Measurements from ENCODE around the gene TOGARAM2. TPM values are rescaled to one million over a fixed set of nuclear protein-coding genes. Genes with fewer than 3 reads are reported as not detected.

TOGARAM2 gene
- total and polyA plus RNA-seq, 2 donors = 0.90 to 3.3 TPM

GRCh38 chr2:28994074-28994473, 13.0 kb downstream of the TOGARAM2 start:
- 97% methylated on average over 10 of the region's 10 CpGs for WGBS
- no peaks in the 10 kb centered on the region for H3K27me3 ChIP-seq (ENCODE audit: control insufficient read depth in 2 of 2, insufficient read depth in 1 of 2, low read length in 1 of 2)
- H3K9me3 ChIP-seq (ENCODE audit: control insufficient read depth in 2 of 2, insufficient read depth in 1 of 2, low read length in 1 of 2) = no peaks in the 10 kb centered on the region
- no peaks in the 10 kb centered on the region for H3K36me3 ChIP-seq (ENCODE audit: control insufficient read depth in 2 of 2, insufficient read depth in 2 of 2, low read length in 1 of 2)
- no peak overlapping the region for H3K27ac ChIP-seq (ENCODE audit: low read depth in 1 of 2, low read length in 1 of 2)
- DNase-seq (ENCODE audit: low read depth in 6 of 9, low spot score in 9 of 9) = no peak
- no peak overlapping the region for H3K4me3 ChIP-seq (ENCODE audit: low read length in 2 of 2)
- peaks cover 13 to 16% of the 10 kb centered on the region in 2 donors for H3K4me1 ChIP-seq (ENCODE audit: control insufficient read depth in 2 of 2, insufficient read depth in 2 of 2, low read length in 2 of 2)

GRCh38 chr2:28994679-28995078, 13.6 kb downstream of the TOGARAM2 start:
- 84% methylated on average over 7 of the region's 7 CpGs for WGBS
- Histone ChIP-seq H3K4me1 (ENCODE audit: control insufficient read depth in 2 of 2, insufficient read depth in 2 of 2, low read length in 2 of 2) (peaks cover 18 to 22% of the 10 kb centered on the region in 2 donors), H3K27ac (ENCODE audit: low read depth in 1 of 2, low read length in 1 of 2) (no peak overlapping the region), H3K9me3 (ENCODE audit: control insufficient read depth in 2 of 2, insufficient read depth in 1 of 2, low read length in 1 of 2) (no peaks in the 10 kb centered on the region), H3K27me3 (ENCODE audit: control insufficient read depth in 2 of 2, insufficient read depth in 1 of 2, low read length in 1 of 2) (no peaks in the 10 kb centered on the region), H3K36me3 (ENCODE audit: control insufficient read depth in 2 of 2, insufficient read depth in 2 of 2, low read length in 1 of 2) (no peaks in the 10 kb centered on the region), H3K4me3 (ENCODE audit: low read length in 2 of 2) (no peak overlapping the region)
- no peak for DNase-seq (ENCODE audit: low read depth in 6 of 9, low spot score in 9 of 9)

- Histone ChIP-seq H3K9me3 (ENCODE audit: control insufficient read depth in 2 of 2, insufficient read depth in 1 of 2, low read length in 1 of 2) (no peaks in the 10 kb centered on the region), H3K4me3 (ENCODE audit: low read length in 2 of 2) (no peak overlapping the region), H3K27me3 (ENCODE audit: control insufficient read depth in 2 of 2, insufficient read depth in 1 of 2, low read length in 1 of 2) (no peaks in the 10 kb centered on the region), H3K36me3 (ENCODE audit: control insufficient read depth in 2 of 2, insufficient read depth in 2 of 2, low read length in 1 of 2) (no peaks in the 10 kb centered on the region), H3K27ac (ENCODE audit: low read depth in 1 of 2, low read length in 1 of 2) (no peak overlapping the region), H3K4me1 (ENCODE audit: control insufficient read depth in 2 of 2, insufficient read depth in 2 of 2, low read length in 2 of 2) (peaks cover 30 to 35% of the 10 kb centered on the region in 2 donors)
- DNase-seq (ENCODE audit: low read depth in 6 of 9, low spot score in 9 of 9) = no peak
- WGBS = 86% methylated on average over 6 of the region's 6 CpGs
These were observed 15.0 kb downstream of the TOGARAM2 start for GRCh38 chr2:28995765-28996750.

GRCh38 chr2:28997237-28997846, 16.2 kb downstream of the TOGARAM2 start:
- 91% methylated on average over 12 of the region's 12 CpGs for WGBS
- H3K9me3 ChIP-seq (ENCODE audit: control insufficient read depth in 2 of 2, insufficient read depth in 1 of 2, low read length in 1 of 2) = no peaks in the 10 kb centered on the region
- H3K36me3 ChIP-seq (ENCODE audit: control insufficient read depth in 2 of 2, insufficient read depth in 2 of 2, low read length in 1 of 2) = no peaks in the 10 kb centered on the region
- H3K27ac ChIP-seq (ENCODE audit: low read depth in 1 of 2, low read length in 1 of 2) = no peak overlapping the region
- no peak overlapping the region for H3K4me3 ChIP-seq (ENCODE audit: low read length in 2 of 2)
- H3K4me1 ChIP-seq (ENCODE audit: control insufficient read depth in 2 of 2, insufficient read depth in 2 of 2, low read length in 2 of 2) = peaks cover 39 to 48% of the 10 kb centered on the region in 2 donors
- no peaks in the 10 kb centered on the region for H3K27me3 ChIP-seq (ENCODE audit: control insufficient read depth in 2 of 2, insufficient read depth in 1 of 2, low read length in 1 of 2)
- DNase-seq (ENCODE audit: low read depth in 6 of 9, low spot score in 9 of 9) = no peak

GRCh38 chr2:28997847-28998735, 17.0 kb downstream of the TOGARAM2 start:
- Histone ChIP-seq H3K27ac (ENCODE audit: low read depth in 1 of 2, low read length in 1 of 2) (no peak overlapping the region), H3K4me3 (ENCODE audit: low read length in 2 of 2) (no peak overlapping the region)
- 86% methylated on average over 17 of the region's 17 CpGs for WGBS

GRCh38 chr2:29000481-29000880, 19.4 kb downstream of the TOGARAM2 start:
- peak in 6 of 9 donors; percentile 52 to 89 (median 66) for DNase-seq (ENCODE audit: low read depth in 6 of 9, low spot score in 9 of 9)
- Histone ChIP-seq H3K4me1 (ENCODE audit: control insufficient read depth in 2 of 2, insufficient read depth in 2 of 2, low read length in 2 of 2) (peaks cover 39 to 47% of the 10 kb centered on the region in 2 donors), H3K9me3 (ENCODE audit: control insufficient read depth in 2 of 2, insufficient read depth in 1 of 2, low read length in 1 of 2) (no peaks in the 10 kb centered on the region), H3K4me3 (ENCODE audit: low read length in 2 of 2) (peak overlapping the region in 1 of 2 donors; percentile 32), H3K27ac (ENCODE audit: low read depth in 1 of 2, low read length in 1 of 2) (peak overlapping the region; percentile 70 to 84), H3K27me3 (ENCODE audit: control insufficient read depth in 2 of 2, insufficient read depth in 1 of 2, low read length in 1 of 2) (no peaks in the 10 kb centered on the region), H3K36me3 (ENCODE audit: control insufficient read depth in 2 of 2, insufficient read depth in 2 of 2, low read length in 1 of 2) (no peaks in the 10 kb centered on the region)
- 6% methylated on average over 7 of the region's 7 CpGs for WGBS

More at GRCh38 chr2:28997847-28998735, 17.0 kb downstream of the TOGARAM2 start:
- Histone ChIP-seq H3K4me1 (ENCODE audit: control insufficient read depth in 2 of 2, insufficient read depth in 2 of 2, low read length in 2 of 2) (peaks cover 39 to 49% of the 10 kb centered on the region in 2 donors), H3K9me3 (ENCODE audit: control insufficient read depth in 2 of 2, insufficient read depth in 1 of 2, low read length in 1 of 2) (no peaks in the 10 kb centered on the region), H3K36me3 (ENCODE audit: control insufficient read depth in 2 of 2, insufficient read depth in 2 of 2, low read length in 1 of 2) (no peaks in the 10 kb centered on the region), H3K27me3 (ENCODE audit: control insufficient read depth in 2 of 2, insufficient read depth in 1 of 2, low read length in 1 of 2) (no peaks in the 10 kb centered on the region)
- peak in 1 of 9 donors; percentile 28 for DNase-seq (ENCODE audit: low read depth in 6 of 9, low spot score in 9 of 9)

- WGBS = 15% methylated on average over 5 of the region's 5 CpGs
- no peaks in the 10 kb centered on the region for H3K27me3 ChIP-seq (ENCODE audit: control insufficient read depth in 2 of 2, insufficient read depth in 1 of 2, low read length in 1 of 2)
- DNase-seq (ENCODE audit: low read depth in 6 of 9, low spot score in 9 of 9) = peak in 1 of 9 donors; percentile 58
These were observed 19.9 kb downstream of the TOGARAM2 start for GRCh38 chr2:29000956-29001355.

GRCh38 chr2:29001806-29002205, 20.7 kb downstream of the TOGARAM2 start:
- peak in 1 of 9 donors; percentile 56 for DNase-seq (ENCODE audit: low read depth in 6 of 9, low spot score in 9 of 9)
- H3K4me3 ChIP-seq (ENCODE audit: low read length in 2 of 2) = no peak overlapping the region
- H3K4me1 ChIP-seq (ENCODE audit: control insufficient read depth in 2 of 2, insufficient read depth in 2 of 2, low read length in 2 of 2) = peaks cover 39 to 47% of the 10 kb centered on the region in 2 donors
- WGBS = 76% methylated on average over 4 of the region's 4 CpGs
- no peaks in the 10 kb centered on the region for H3K27me3 ChIP-seq (ENCODE audit: control insufficient read depth in 2 of 2, insufficient read depth in 1 of 2, low read length in 1 of 2)
- H3K36me3 ChIP-seq (ENCODE audit: control insufficient read depth in 2 of 2, insufficient read depth in 2 of 2, low read length in 1 of 2) = no peaks in the 10 kb centered on the region
- H3K9me3 ChIP-seq (ENCODE audit: control insufficient read depth in 2 of 2, insufficient read depth in 1 of 2, low read length in 1 of 2) = no peaks in the 10 kb centered on the region
- peak overlapping the region in 1 of 2 donors; percentile 53 for H3K27ac ChIP-seq (ENCODE audit: low read depth in 1 of 2, low read length in 1 of 2)

More at GRCh38 chr2:29000956-29001355, 19.9 kb downstream of the TOGARAM2 start:
- peaks cover 39 to 47% of the 10 kb centered on the region in 2 donors for H3K4me1 ChIP-seq (ENCODE audit: control insufficient read depth in 2 of 2, insufficient read depth in 2 of 2, low read length in 2 of 2)
- peak overlapping the region; percentile 70 to 86 for H3K27ac ChIP-seq (ENCODE audit: low read depth in 1 of 2, low read length in 1 of 2)
- no peaks in the 10 kb centered on the region for H3K36me3 ChIP-seq (ENCODE audit: control insufficient read depth in 2 of 2, insufficient read depth in 2 of 2, low read length in 1 of 2)
- H3K4me3 ChIP-seq (ENCODE audit: low read length in 2 of 2) = no peak overlapping the region
- H3K9me3 ChIP-seq (ENCODE audit: control insufficient read depth in 2 of 2, insufficient read depth in 1 of 2, low read length in 1 of 2) = no peaks in the 10 kb centered on the region

Measured in thymus (tissue), 11 donors.